ENCODE data around the gene ARSK. TPM values are rescaled to one million over a fixed set of nuclear protein-coding genes. Genes with fewer than 3 reads are reported as not detected.
A peak's percentile ranks its signal among the peaks of the same experiment; 100 is the strongest.

Gene ARSK
- total RNA-seq, 1 donor from 2014 or later = 5.7 TPM

GRCh38 chr5:95617057-95617456, 62.2 kb downstream of the ARSK start:
- no peak for DNase-seq
- intact Hi-C loops (cut with DNase I) = no loop called here

GRCh38 chr5:95619096-95619495, 64.2 kb downstream of the ARSK start:
- ATAC-seq = no peak
- no peak overlapping the region for H3K4me3 ChIP-seq
- H3K4me1 ChIP-seq = peaks cover 25% of the 10 kb centered on the region
- H3K9me3 ChIP-seq = no peaks in the 10 kb centered on the region
- intact Hi-C loops (cut with DNase I) = no loop called here
- no peak for DNase-seq
- no peak for TF ChIP-seq CTCF (IDR thresholded peaks at IDR 0.05)
- H3K27ac ChIP-seq = no peak overlapping the region
- peaks cover 10% of the 10 kb centered on the region for H3K27me3 ChIP-seq
- no peaks in the 10 kb centered on the region for H3K36me3 ChIP-seq

More at GRCh38 chr5:95617057-95617456, 62.2 kb downstream of the ARSK start:
- Histone ChIP-seq H3K4me3 (no peak overlapping the region), H3K36me3 (no peaks in the 10 kb centered on the region), H3K9me3 (no peaks in the 10 kb centered on the region), H3K4me1 (peaks cover 21% of the 10 kb centered on the region), H3K27ac (no peak overlapping the region), H3K27me3 (peaks cover 10% of the 10 kb centered on the region)
- no peak for ATAC-seq
- TF ChIP-seq CTCF (IDR thresholded peaks at IDR 0.05) = no peak

GRCh38 chr5:95619514-95620029, 64.7 kb downstream of the ARSK start:
- TF ChIP-seq CTCF (IDR thresholded peaks at IDR 0.05) = no peak
- peaks cover 25% of the 10 kb centered on the region for H3K4me1 ChIP-seq
- H3K27me3 ChIP-seq = peaks cover 10% of the 10 kb centered on the region
- H3K27ac ChIP-seq = no peak overlapping the region
- H3K4me3 ChIP-seq = peak overlapping the region; percentile 62
- H3K36me3 ChIP-seq = no peaks in the 10 kb centered on the region
- no peaks in the 10 kb centered on the region for H3K9me3 ChIP-seq
- ATAC-seq (no peak), DNase-seq (no peak)
- intact Hi-C loops (cut with DNase I) = no loop called here

- ATAC-seq (peak; percentile 79), DNase-seq (peak; percentile 84)
- Histone ChIP-seq H3K27ac (no peak within 1 kb of the TSS), H3K27me3 (peaks cover 10% of the 10 kb centered on the region), H3K9me3 (no peaks in the 10 kb centered on the region), H3K4me1 (peaks cover 25% of the 10 kb centered on the region), H3K4me3 (peak within 1 kb of the TSS; percentile 62), H3K36me3 (no peaks in the 10 kb centered on the region)
- no peak for TF ChIP-seq CTCF (IDR thresholded peaks at IDR 0.05)
- intact Hi-C loops (cut with DNase I) = no loop called here
Measured at GRCh38 chr5:95620030-95620869, 65.3 kb downstream of the ARSK start, which contains the start of gene GPR150. Gene GPR150 (plus strand): TSS chr5:95620087. CDS start chr5:95620276, 189 bp downstream.

- H3K36me3 ChIP-seq = no peaks in the 10 kb centered on the region
- H3K27me3 ChIP-seq = peaks cover 10% of the 10 kb centered on the region
- peak overlapping the region; percentile 62 for H3K4me3 ChIP-seq
- ATAC-seq = peak; percentile 75
- TF ChIP-seq CTCF (IDR thresholded peaks at IDR 0.05) = no peak
- H3K9me3 ChIP-seq = no peaks in the 10 kb centered on the region
- no peak overlapping the region for H3K27ac ChIP-seq
- DNase-seq = peak; percentile 74
- H3K4me1 ChIP-seq = peaks cover 25% of the 10 kb centered on the region
- intact Hi-C loops (cut with DNase I) = no loop called here
Measured at GRCh38 chr5:95620870-95621838, 66.3 kb downstream of the ARSK start.
